ENCODE results near the gene CDIP1.

CDIP1 gene

DNA sequence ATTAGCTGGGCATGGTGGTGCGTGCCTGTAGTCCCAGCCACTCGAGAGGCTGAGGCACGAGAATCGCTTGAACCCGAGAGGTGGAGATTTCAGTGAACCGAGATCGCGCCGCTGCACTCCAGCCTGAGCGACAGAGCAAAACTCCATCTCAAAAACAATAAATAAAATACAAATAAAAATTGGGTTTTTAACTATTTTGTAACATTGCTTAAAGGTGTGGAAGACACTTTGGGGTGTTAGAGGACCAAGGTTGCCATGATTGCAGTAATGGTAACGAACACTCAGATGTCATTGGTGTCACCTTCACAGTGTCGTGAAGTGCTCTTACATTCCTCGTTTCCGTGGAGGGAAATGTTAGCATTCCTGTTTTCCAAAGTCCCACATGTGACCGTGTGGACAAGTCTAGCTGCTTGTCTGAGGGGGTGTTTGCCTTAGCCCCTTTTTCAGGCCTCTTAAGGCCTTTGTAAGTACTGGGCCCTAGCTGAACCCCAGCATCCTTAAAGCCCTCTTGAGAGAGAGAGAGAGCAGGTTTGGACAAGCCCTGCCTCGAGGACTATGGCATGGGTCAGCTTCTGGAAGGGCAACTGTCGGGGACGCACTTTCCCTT lies 26.2 kb upstream of the CDIP1 start:
- TF ChIP-seq JUND (IDR thresholded peaks at IDR 0.05; ENCODE audit: low read depth): no peak
- DNase-seq (ENCODE audit: low read depth in 1 of 2, low spot score in 1 of 2): no peak
- in situ Hi-C loops (cut with HindIII; ENCODE audit: low pct_unique_long_range_greater_than_20kb, low sequenced_read_pairs): no loop called here

DNA sequence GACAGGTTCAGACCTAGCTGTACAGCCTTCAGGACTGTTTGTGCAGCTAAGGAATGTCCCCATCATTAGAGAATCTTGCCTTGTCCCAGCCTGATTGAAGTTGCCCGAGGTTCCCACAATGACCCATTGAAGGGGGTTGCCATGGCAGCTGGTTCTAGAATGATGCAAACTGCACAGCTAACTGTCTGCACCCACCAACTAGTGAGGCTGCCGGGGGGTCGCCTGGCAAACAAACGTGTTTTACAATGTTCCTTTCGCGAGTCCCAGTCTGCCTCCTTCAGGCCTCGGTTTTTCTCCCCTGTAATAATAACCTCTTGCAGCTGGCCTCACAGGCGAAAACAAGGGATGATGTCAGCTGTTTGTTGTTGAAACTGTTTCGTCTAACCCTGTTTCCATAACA lies 23.0 kb upstream of the CDIP1 start:
- TF ChIP-seq JUND (IDR thresholded peaks at IDR 0.05; ENCODE audit: low read depth): no peak
- in situ Hi-C loops (cut with HindIII; ENCODE audit: low pct_unique_long_range_greater_than_20kb, low sequenced_read_pairs): no loop called here
- DNase-seq (ENCODE audit: low read depth in 1 of 2, low spot score in 1 of 2): no peak

DNA sequence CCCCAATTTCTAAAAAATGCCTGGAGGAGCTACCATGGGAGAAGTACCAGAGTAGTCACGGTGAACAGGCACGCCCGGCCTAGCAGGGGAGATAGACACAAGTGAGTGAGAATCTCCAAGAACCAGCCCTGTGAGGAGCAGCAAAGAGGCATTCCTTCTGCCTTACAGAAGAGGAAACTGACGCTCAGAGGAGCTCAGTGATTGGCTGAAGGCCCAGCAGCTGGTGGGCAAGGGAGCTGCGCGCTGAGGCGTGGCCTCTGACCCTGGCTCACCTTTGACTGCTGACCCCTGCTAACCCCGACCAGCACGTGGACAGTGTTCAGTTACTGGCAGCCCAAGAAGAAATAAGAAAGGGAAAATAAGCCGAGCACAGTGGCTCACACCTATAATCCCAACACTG lies 19.4 kb upstream of the CDIP1 start:
- in situ Hi-C loops (cut with HindIII; ENCODE audit: low pct_unique_long_range_greater_than_20kb, low sequenced_read_pairs): no loop called here
- DNase-seq (ENCODE audit: low read depth in 1 of 2, low spot score in 1 of 2): no peak
- TF ChIP-seq JUND (IDR thresholded peaks at IDR 0.05; ENCODE audit: low read depth): no peak

DNA sequence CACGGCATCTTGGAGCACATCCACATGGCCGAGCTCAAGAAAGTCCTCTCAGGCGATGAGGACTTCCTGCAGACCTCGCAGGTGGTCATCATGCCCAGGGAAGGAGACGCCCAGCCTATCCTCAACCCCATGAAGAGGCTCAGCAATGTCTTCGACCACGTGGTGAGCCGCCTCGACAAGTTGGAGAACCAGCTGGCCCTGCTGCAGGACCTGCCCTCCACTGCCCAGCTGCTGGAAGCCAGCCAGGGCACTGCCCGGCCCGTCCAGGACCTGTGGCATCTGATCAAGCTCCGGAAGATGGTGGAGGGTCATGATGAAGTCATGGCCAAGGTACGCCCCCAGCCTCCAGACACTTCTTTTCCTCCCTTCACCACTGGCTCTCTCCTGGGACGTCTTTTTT lies 18.0 kb upstream of the CDIP1 start:
- no peak for TF ChIP-seq JUND (IDR thresholded peaks at IDR 0.05; ENCODE audit: low read depth)
- in situ Hi-C loops (cut with HindIII; ENCODE audit: low pct_unique_long_range_greater_than_20kb, low sequenced_read_pairs): no loop called here
- DNase-seq (ENCODE audit: low read depth in 1 of 2, low spot score in 1 of 2): peak in 1 of 2 experiments; percentile 28

DNA sequence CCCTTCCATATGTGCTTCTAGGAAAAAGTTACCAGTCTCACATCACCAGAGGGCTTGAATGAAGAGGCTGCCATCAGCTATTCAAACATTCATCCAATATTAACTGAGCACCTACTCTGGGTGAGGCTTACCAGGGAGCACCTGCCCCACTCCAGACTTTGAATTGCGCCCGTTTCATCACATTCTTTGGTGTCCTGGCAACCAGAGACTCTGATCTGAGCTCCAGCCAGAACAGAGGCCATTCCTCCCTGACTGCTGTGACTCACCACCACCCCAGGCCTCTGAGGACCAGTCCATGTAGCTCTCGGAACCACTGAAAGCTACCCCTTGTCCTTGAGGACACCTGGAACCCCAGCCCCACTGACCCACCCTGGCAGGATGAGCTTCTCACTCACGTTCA lies 17.5 kb upstream of the CDIP1 start, which contains the start of gene C16orf96:
C16orf96 (plus strand) TSS at position 229 of the 400 bp plus-strand sequence; CDS start at position 379, 150 bp downstream.
- in situ Hi-C loops (cut with HindIII; ENCODE audit: low pct_unique_long_range_greater_than_20kb, low sequenced_read_pairs): no loop called here
- no peak for DNase-seq (ENCODE audit: low read depth in 1 of 2, low spot score in 1 of 2)
- no peak for TF ChIP-seq JUND (IDR thresholded peaks at IDR 0.05; ENCODE audit: low read depth)

DNA sequence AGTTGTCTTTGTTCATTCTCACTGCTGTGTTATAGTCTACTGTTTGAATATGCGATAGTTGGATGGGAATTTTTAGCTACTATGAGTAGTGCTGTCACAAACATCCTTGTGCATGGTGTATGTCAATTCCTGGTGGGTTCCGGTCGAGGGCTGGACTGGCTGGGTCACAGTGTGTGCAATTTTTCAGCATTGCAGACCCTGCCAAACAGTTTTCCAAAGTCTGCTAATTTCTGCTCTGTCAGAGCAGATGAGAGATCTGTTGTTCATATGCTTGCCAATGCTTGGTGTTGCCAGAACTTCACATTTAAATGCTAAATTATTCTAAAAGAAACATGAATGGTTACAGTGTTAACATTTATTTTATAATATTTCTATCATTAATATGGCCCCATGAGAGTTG lies 14.0 kb upstream of the CDIP1 start:
- no peak for DNase-seq (ENCODE audit: low read depth in 1 of 2, low spot score in 1 of 2)
- in situ Hi-C loops (cut with HindIII; ENCODE audit: low pct_unique_long_range_greater_than_20kb, low sequenced_read_pairs): no loop called here
- TF ChIP-seq JUND (IDR thresholded peaks at IDR 0.05; ENCODE audit: low read depth): no peak

DNA sequence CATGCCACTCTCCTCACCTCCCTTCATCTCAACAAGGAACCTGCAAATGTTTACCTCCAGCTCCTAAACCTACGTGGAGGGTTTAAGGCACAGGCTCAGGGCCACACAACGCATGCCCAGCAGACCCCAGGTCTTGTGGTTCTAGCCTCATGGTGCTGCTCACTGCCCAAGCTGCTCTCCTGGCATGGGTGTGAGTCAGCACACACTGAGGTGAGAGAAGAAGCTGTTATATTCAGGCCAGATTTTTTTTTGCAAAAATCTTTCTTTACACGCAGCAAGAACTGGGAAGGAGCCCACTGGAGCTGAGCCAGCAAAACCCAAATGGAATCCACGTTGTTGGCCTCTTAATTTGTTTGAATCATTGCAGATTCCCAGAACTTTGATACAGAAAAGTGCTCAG lies 12.0 kb upstream of the CDIP1 start:
- in situ Hi-C loops (cut with HindIII; ENCODE audit: low pct_unique_long_range_greater_than_20kb, low sequenced_read_pairs): no loop called here
- TF ChIP-seq JUND (IDR thresholded peaks at IDR 0.05; ENCODE audit: low read depth): no peak
- no peak for DNase-seq (ENCODE audit: low read depth in 1 of 2, low spot score in 1 of 2)

DNA sequence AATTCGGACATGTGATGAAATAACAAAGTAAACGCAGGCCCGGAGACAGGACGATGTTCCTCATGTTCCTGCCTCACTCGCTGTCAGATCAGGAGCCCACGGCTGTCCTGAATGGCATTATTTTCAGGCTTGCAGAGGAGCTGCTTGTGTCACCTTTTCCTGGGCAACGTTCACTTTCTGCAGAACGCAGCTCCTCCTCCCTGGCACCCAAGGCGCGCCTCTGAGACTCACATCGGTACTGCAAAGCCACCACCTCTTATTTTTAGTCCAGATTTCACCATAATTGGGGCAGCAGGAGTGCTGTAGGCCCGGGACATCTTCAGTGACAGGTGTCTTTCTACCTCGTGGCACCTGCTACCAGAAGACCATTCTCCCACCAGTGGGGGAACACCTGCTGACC lies 9.6 kb upstream of the CDIP1 start:
- in situ Hi-C loops (cut with HindIII; ENCODE audit: low pct_unique_long_range_greater_than_20kb, low sequenced_read_pairs): no loop called here
- no peak for DNase-seq (ENCODE audit: low read depth in 1 of 2, low spot score in 1 of 2)
- TF ChIP-seq JUND (IDR thresholded peaks at IDR 0.05; ENCODE audit: low read depth): no peak

DNA sequence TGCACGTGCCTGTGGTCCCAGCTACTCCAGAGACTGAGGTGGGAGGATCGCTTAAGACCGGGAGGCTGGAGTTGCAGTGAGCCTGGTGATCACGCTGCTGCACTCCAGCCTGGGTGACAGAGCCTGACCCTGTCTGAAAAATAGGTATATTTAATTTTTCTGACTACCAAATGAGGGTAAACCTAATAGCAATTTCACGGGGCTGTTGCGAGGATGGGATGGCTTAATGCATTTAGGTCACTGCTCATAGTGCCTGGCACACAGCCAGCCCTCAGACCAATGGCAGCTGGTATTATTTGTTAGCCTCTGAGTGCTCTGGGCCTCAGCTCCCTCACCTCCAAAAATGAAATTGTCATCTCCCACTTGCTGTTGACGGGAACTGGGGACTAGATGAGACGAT lies 5.9 kb upstream of the CDIP1 start:
- in situ Hi-C loops (cut with HindIII; ENCODE audit: low pct_unique_long_range_greater_than_20kb, low sequenced_read_pairs): no loop called here
- no peak for TF ChIP-seq JUND (IDR thresholded peaks at IDR 0.05; ENCODE audit: low read depth)
- no peak for DNase-seq (ENCODE audit: low read depth in 1 of 2, low spot score in 1 of 2)

DNA sequence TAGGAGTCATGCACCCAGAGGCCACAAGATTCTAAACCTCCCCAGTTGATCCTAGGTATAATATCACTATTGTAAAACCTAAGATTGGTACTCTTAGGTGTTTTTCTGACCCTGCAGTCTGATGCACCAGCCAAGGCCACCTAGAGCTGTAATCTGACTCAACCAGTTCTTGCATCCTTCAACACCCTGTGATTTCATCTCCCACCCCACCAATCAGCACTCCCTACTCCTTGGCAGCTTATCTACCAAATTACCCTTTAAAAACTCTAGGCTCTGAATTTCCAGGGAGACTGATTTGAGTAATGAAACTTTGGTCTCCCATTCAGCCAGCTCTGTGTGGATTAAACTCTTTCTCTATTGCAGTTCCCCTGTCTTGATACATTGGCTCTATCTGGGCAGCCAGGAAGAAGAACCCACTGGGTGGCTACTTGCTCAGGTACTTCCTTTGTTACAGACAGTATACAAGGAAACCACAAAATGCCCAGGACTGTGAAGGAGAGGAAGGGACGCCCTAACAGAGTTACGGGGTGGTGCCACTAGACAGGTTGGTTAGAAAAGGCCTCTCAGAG lies 1.2 kb upstream of the CDIP1 start:
- no peak for TF ChIP-seq JUND (IDR thresholded peaks at IDR 0.05; ENCODE audit: low read depth)
- DNase-seq (ENCODE audit: low read depth in 1 of 2, low spot score in 1 of 2): no peak

DNA sequence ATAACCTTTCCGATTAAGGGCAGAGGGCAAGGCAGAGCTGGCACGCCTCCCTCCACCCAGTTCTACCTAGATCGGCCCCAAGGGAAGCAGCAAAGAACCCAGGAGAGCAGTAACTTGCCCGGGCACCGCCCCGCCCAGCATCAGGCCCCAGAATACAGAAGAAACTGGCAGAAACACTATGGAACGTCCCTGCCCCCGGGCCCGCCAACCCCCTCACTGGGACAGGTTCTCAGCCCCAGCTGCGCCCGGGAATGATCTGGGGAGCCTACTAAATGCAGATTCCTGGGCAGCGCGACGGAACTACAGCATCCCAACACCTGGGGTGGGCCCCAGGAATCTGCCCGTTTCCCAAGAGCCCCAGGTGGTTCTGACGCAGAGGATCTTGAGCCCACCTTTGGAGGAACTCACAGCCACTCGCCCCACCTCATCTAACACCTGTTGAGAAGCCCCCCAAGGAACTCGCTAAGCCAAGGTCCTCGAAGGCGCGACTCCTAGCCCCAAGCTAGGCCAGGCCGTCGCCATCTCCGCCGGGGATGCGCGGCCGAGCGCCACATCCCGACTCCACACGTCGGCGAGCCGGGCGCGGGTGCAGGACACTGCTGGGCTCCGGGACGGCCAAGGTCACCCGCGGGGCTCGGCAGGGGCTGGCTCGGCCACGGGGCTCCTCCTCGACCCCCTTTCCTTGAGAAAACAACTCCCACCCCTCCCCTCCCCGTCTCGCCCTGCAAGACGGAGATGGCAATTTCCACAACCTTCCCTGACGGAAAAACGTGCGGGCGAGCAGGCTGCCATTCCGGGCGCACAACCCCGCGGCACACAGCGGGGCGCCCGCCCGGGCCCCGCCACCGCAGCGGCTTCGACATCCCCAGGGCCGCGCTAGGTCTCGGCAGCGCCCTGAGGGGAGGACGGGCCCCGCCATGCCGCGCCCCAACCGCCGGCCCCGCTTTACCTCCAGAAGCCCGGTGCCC lies 913 bp downstream of the CDIP1 start:
- in situ Hi-C loops (cut with HindIII; ENCODE audit: low pct_unique_long_range_greater_than_20kb, low sequenced_read_pairs): no loop called here
- DNase-seq (ENCODE audit: low read depth in 1 of 2, low spot score in 1 of 2): no peak
- TF ChIP-seq JUND (IDR thresholded peaks at IDR 0.05; ENCODE audit: low read depth): no peak

More for the DNA sequence above, 1.2 kb upstream of the CDIP1 start:
- in situ Hi-C loops (cut with HindIII; ENCODE audit: low pct_unique_long_range_greater_than_20kb, low sequenced_read_pairs): no loop called here

DNA sequence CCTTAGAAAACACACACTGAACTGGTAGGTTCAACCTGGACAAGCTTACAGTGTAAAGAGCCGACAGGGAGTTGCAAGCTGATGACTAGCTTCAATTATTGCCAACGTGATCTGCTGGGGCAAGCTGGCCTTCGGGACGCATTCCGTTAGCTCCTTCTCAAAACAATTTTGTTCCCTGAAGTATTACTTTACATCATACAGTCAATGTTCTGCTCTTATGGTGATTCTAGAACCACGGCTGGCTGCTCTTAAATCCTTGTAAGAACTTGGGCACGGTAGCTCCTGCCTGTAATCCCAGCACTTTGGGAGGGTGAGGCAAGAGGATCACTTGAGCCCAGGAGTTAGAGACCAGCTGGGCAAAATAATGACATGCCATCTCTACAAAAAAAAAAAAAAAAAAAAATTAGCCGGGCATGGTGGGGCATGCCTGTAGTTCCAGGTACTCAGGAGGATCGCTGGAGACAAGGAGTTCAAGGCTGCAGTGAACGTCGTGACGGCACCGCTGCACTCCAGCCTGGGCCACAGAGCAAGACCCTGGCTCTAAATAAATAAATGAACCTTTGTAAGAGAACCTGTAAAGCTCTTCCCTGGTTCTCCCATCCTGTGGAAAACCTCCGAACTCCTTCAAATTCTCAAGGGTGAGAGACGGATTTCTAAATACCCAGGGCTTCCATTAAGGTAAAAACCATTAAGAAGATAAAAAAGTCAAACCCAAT lies 2.0 kb downstream of the CDIP1 start:
- no peak for DNase-seq (ENCODE audit: low read depth in 1 of 2, low spot score in 1 of 2)
- TF ChIP-seq JUND (IDR thresholded peaks at IDR 0.05; ENCODE audit: low read depth): no peak
- in situ Hi-C loops (cut with HindIII; ENCODE audit: low pct_unique_long_range_greater_than_20kb, low sequenced_read_pairs): no loop called here

Measured in T47D (cell line).